ENCODE measurements around the gene SETBP1.

DNA sequence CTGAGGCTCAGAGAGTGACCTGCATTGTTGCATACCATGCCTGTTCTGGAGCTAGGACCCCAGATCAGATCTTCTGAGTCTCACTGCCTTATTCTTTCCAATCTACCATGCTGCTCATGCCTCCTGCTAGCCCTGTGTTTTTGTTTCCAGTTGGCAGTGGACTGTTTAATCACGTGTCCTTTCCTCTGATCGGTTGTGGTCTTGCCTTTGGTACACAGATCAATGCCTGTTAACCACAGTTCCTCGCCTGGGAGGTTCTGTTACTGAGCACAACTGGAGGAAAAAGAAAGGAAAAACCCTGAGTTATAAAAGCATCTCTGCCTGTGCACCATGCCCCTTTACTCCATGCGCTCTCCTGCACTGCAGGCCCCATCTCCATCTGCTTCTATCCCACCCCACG is 329.1 kb downstream of the SETBP1 start:
- TF ChIP-seq POLR2AphosphoS5 (IDR thresholded peaks at IDR 0.05) (no peak), EP300 (IDR thresholded peaks at IDR 0.05; ENCODE audit: low read depth) (no peak), POLR2A (IDR thresholded peaks at IDR 0.05) (no peak)
- TF ChIP-seq, protein P1, sequence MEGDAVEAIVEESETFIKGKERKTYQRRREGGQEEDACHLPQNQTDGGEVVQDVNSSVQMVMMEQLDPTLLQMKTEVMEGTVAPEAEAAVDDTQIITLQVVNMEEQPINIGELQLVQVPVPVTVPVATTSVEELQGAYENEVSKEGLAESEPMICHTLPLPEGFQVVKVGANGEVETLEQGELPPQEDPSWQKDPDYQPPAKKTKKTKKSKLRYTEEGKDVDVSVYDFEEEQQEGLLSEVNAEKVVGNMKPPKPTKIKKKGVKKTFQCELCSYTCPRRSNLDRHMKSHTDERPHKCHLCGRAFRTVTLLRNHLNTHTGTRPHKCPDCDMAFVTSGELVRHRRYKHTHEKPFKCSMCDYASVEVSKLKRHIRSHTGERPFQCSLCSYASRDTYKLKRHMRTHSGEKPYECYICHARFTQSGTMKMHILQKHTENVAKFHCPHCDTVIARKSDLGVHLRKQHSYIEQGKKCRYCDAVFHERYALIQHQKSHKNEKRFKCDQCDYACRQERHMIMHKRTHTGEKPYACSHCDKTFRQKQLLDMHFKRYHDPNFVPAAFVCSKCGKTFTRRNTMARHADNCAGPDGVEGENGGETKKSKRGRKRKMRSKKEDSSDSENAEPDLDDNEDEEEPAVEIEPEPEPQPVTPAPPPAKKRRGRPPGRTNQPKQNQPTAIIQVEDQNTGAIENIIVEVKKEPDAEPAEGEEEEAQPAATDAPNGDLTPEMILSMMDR (IDR thresholded peaks at IDR 0.05): no peak
